ENCODE measurements around the gene SMAD4. TPM values are rescaled to one million over a fixed set of nuclear protein-coding genes. Genes with fewer than 3 reads are reported as not detected.

Gene SMAD4
- total and polyA plus RNA-seq, 4 donors: 12.5 to 143 (median 60.6) TPM

DNA sequence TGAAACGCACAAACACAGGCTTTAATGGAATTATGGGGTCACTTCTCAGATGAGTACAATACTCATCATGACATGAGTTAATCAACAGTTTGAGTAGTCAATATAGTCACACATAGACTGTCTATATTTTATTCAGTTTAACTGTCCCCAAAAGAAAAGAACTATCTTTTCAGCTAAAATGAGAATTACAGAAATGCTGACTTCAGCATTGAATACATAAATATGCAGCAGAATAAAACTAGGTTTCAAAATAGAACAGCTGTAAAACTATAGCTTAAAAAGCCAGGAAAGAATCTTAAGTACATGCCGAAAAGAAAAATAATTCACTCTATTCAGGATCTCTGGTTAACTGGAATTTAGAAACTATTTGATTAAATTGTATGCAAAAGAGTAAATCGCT lies 30.0 kb downstream of the SMAD4 start:
- WGBS, 2 donors: 95% methylated on average over 3 of the region's 3 CpGs
- H3K9ac ChIP-seq (ENCODE audit: insufficient read depth in 1 of 2, low read length in 2 of 2): no peak overlapping the region
- no peak for ATAC-seq (ENCODE audit: insufficient read depth, low FRiP score)
- TF ChIP-seq, protein P1, sequence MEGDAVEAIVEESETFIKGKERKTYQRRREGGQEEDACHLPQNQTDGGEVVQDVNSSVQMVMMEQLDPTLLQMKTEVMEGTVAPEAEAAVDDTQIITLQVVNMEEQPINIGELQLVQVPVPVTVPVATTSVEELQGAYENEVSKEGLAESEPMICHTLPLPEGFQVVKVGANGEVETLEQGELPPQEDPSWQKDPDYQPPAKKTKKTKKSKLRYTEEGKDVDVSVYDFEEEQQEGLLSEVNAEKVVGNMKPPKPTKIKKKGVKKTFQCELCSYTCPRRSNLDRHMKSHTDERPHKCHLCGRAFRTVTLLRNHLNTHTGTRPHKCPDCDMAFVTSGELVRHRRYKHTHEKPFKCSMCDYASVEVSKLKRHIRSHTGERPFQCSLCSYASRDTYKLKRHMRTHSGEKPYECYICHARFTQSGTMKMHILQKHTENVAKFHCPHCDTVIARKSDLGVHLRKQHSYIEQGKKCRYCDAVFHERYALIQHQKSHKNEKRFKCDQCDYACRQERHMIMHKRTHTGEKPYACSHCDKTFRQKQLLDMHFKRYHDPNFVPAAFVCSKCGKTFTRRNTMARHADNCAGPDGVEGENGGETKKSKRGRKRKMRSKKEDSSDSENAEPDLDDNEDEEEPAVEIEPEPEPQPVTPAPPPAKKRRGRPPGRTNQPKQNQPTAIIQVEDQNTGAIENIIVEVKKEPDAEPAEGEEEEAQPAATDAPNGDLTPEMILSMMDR (IDR thresholded peaks at IDR 0.05; ENCODE audit: control extremely low read depth, extremely low read depth): no peak
- no peak overlapping the region for H3K4me3 ChIP-seq
- H3K9me3 ChIP-seq (ENCODE audit: control insufficient read depth in 4 of 4, insufficient read depth in 3 of 4, low read length in 3 of 4): no peaks in the 10 kb centered on the region
- no peak for DNase-seq
- no peak overlapping the region for H3K27ac ChIP-seq (ENCODE audit: low read depth in 1 of 2, low read length in 1 of 2)
- H3K36me3 ChIP-seq (ENCODE audit: control insufficient read depth in 4 of 4, insufficient read depth in 4 of 4, low read length in 4 of 4): peaks cover 6 to 38% (median 17%) of the 10 kb centered on the region in 4 donors
- no peaks in the 10 kb centered on the region for H3K27me3 ChIP-seq (ENCODE audit: control insufficient read depth in 3 of 3, insufficient read depth in 3 of 3, low read length in 2 of 3)
- peaks cover 0 to 4% (median 0%) of the 10 kb centered on the region in 5 donors for H3K4me1 ChIP-seq (ENCODE audit: control insufficient read depth in 5 of 5, insufficient read depth in 5 of 5, low read length in 5 of 5)

DNA sequence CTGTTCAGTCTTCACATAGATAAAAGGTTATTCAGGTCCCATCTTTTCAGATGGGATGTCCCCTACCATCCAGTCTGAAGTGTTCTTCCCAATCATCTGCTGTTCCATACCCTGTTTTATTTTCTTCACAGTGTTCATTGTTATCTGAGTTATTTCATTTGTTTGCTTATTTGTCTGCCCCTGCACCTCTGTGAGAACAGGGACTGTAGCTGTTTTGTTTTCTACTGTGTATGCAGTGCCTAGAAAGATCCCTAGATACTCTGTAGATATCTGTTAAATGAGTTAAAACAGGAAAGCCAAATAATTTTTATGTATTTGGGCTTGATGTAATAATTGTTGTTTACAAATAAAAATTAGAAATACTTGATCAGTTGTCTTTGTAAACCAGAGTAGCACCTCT lies 34.2 kb downstream of the SMAD4 start:
- ATAC-seq (ENCODE audit: insufficient read depth, low FRiP score) (no peak), DNase-seq (no peak)
- TF ChIP-seq, protein P1 (IDR thresholded peaks at IDR 0.05; ENCODE audit: control extremely low read depth, extremely low read depth): no peak
- H3K9ac ChIP-seq (ENCODE audit: insufficient read depth in 1 of 2, low read length in 2 of 2): no peak overlapping the region
- no peak overlapping the region for H3K27ac ChIP-seq (ENCODE audit: low read depth in 1 of 2, low read length in 1 of 2)
- H3K27me3 ChIP-seq (ENCODE audit: control insufficient read depth in 3 of 3, insufficient read depth in 3 of 3, low read length in 2 of 3): no peaks in the 10 kb centered on the region
- H3K36me3 ChIP-seq (ENCODE audit: control insufficient read depth in 4 of 4, insufficient read depth in 4 of 4, low read length in 4 of 4): peaks cover 7 to 28% (median 16%) of the 10 kb centered on the region in 4 donors
- H3K4me1 ChIP-seq (ENCODE audit: control insufficient read depth in 5 of 5, insufficient read depth in 5 of 5, low read length in 5 of 5): peaks cover 0 to 2% (median 0%) of the 10 kb centered on the region in 5 donors
- H3K9me3 ChIP-seq (ENCODE audit: control insufficient read depth in 4 of 4, insufficient read depth in 3 of 4, low read length in 3 of 4): no peaks in the 10 kb centered on the region
- H3K4me3 ChIP-seq: no peak overlapping the region

DNA sequence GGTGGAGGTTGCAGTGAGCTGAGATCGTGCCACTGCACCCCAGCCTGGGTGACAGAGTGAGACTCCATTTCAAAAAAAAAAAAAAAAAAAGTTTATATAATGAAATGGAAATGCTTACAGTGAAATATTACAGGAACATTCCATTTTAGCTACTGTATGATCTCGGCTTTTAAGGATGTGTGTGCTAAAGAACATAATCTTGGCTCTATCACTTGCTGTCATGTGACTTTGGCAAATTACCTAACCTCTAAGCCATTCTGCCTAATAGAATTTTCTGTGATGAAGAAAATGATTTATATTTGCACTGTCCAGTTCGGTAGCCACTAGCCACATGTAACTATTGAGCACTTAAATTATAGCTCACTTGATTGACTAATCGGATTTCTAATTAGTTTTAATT lies 36.3 kb downstream of the SMAD4 start:
- H3K9ac ChIP-seq (ENCODE audit: insufficient read depth in 1 of 2, low read length in 2 of 2): no peak overlapping the region
- 85 to 92% methylated on average over 4 of the region's 4 CpGs for WGBS, 2 donors

More for the DNA sequence above, 36.3 kb downstream of the SMAD4 start:
- H3K36me3 ChIP-seq (ENCODE audit: control insufficient read depth in 4 of 4, insufficient read depth in 4 of 4, low read length in 4 of 4): peaks cover 10 to 33% (median 14%) of the 10 kb centered on the region in 4 donors
- TF ChIP-seq, protein P1 (IDR thresholded peaks at IDR 0.05; ENCODE audit: control extremely low read depth, extremely low read depth): no peak
- H3K4me3 ChIP-seq: no peak overlapping the region
- no peak for DNase-seq
- no peaks in the 10 kb centered on the region for H3K9me3 ChIP-seq (ENCODE audit: control insufficient read depth in 4 of 4, insufficient read depth in 3 of 4, low read length in 3 of 4)
- no peak for ATAC-seq (ENCODE audit: insufficient read depth, low FRiP score)
- peaks cover 0 to 2% (median 0%) of the 10 kb centered on the region in 5 donors for H3K4me1 ChIP-seq (ENCODE audit: control insufficient read depth in 5 of 5, insufficient read depth in 5 of 5, low read length in 5 of 5)
- no peak overlapping the region for H3K27ac ChIP-seq (ENCODE audit: low read depth in 1 of 2, low read length in 1 of 2)
- H3K27me3 ChIP-seq (ENCODE audit: control insufficient read depth in 3 of 3, insufficient read depth in 3 of 3, low read length in 2 of 3): no peaks in the 10 kb centered on the region

All from lung (tissue), 12 donors.